ENCODE measurements around the gene KCNQ2.
"Not testable (repeated sequence)": the region's sequence is repeated elsewhere in the genome, so short reads cannot be mapped to it uniquely, and the experiment has no call there.

GRCh38 chr20:63379872-63380271 is 92.6 kb downstream of the KCNQ2 start:
- TF ChIP-seq CTCF, POLR2AphosphoS5 (IDR thresholded peaks at IDR 0.05): not testable (repeated sequence)
